IPS DF 19.7 (cell line): ENCODE measurements around the gene C1orf174.
"Not testable (repeated sequence)": the region's sequence is repeated elsewhere in the genome, so short reads cannot be mapped to it uniquely, and the experiment has no call there.

Source experiments
- DNase-seq: peaks from one replicate; pipeline ENCODE4 v3.0.0-alpha.2; 2013; ENCODE audit warnings: low read depth, low spot score

Gene C1orf174

GRCh38 chr1:3925762-3926161 is 25.7 kb upstream of the C1orf174 start:
- no peak for DNase-seq

GRCh38 chr1:3925256-3925655 is 25.2 kb upstream of the C1orf174 start:
- DNase-seq: no peak

- no peak for DNase-seq
Observed at GRCh38 chr1:3924825-3925220, 24.8 kb upstream of the C1orf174 start.

DNA sequence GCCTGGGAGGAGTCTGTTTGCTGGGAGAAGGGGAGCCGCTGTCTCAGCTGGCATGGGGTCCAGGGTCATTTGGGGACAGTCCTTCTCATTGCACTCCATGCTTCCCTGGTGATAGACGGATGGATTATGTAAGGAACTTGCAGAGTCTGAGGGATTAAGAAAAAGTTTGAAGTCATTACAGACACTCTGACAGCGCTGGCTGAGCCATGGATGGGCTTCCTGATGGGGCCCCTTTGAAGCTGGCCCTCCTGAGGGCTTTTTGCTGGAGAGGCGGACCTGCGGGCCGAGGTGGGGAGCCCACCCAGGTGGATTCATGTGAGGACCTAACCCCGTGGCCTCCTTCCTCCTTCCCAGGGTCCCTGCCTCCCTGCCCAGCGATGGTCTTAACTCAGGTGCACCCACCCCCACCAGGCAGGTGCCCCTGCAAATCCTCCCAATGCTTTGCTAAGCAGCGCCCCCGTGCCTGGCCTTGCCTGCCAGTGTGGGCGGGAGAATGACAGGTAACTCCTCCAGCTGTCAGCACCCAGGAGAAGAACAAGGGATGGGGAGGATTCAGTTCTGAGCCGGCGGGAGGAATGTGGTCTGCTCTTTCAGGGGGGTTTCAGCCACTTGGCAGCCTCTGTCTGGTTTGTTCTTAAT is 24.2 kb upstream of the C1orf174 start:
- DNase-seq: no peak

- DNase-seq: no peak
Observed at GRCh38 chr1:3923378-3924185, 23.5 kb upstream of the C1orf174 start.

DNA sequence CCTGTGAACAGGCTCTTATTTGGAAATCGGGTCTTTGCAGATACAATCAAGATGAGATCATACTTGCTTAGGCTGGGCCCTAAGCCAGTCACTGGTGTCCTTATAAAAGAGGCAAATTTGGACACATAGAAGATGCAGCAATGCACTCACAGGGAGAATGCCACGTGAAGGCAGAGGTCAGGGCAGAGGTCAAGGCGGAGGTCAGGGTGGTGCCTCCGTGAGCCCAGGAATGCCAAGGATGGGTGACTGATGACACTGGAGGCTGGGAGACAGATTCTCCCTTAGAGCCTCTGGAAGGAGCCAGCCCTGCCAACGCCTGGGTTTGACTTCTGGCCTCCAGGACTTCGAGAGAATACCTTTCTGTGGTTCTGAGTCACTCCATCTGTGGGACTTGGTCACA is 22.8 kb upstream of the C1orf174 start:
- no peak for DNase-seq

- no peak for DNase-seq
Observed at GRCh38 chr1:3922201-3922725, 22.2 kb upstream of the C1orf174 start.

- no peak for DNase-seq
Observed at GRCh38 chr1:3921765-3922164, 21.7 kb upstream of the C1orf174 start.

DNA sequence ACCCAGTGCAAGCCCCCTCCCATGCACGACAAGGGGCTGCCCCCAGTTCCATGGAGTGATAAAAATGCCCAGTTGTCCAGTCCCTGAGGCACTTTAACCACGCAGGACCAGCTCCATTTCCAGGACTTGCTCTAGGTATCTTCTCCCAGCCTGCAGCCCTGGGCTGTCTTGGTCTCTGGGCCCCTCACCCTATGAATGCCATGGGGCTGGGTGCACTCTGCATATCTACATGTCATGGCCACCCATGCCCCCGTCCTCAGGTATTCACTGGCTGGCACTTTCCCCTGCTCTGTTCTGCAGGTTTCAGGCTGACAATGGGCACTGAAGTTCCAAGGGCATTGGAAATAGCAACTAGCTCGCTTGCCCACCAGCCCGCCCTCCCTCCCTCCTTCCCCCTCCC is 19.6 kb upstream of the C1orf174 start:
- no peak for DNase-seq

DNA sequence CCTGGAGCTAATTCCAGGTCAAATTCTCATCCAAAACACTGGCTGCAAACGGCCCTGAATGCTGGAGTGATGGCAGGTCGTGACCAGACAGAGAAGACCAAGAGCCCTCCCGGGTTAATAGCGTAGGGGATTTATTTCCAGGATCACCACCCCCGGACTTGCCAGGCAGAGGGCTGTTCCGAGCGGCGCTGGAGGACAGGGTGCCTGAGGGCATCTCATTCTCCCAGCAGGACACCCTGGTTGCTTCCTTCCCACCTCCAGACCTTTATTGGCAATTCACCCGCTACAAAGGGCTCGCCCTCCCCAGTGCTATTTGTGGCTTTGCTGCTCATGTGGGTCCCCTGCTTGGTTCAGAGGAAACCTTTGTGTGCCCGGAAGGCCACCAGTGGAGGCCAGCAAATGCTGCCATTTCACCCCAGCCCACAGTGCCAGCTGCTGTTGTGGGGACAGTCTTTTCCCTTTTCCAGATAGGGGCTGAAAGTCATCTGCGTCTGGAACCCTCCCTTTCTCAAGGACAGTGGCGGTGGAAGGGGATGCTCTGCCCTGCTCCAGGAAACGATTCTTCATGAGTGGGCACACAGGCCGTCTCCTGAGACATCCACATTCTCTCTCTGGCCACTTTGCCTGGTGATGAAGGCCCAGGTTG is 19.0 kb upstream of the C1orf174 start:
- no peak for DNase-seq

GRCh38 chr1:3918359-3918758 is 18.3 kb upstream of the C1orf174 start:
- DNase-seq: not testable (repeated sequence)

DNA sequence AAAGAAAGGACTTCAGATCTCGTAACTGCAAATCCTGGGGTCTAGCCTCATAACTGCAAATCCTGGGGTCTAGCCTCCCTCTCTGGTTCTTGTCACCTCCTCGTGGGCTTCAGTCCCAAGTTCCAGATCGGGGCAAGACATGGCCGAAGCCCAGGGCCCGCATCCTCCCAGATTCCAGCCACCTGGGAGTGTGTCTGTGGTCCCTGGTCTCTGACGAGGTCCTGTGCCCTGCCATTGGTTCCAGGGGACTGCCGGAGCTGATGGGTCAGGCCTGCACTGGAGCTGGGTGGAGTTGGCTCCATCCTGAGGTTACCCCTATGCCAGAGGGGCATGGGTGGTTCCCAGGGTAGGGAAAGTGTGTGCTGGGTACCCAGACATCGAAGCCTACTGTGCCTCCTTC is 17.7 kb upstream of the C1orf174 start:
- no peak for DNase-seq

DNA sequence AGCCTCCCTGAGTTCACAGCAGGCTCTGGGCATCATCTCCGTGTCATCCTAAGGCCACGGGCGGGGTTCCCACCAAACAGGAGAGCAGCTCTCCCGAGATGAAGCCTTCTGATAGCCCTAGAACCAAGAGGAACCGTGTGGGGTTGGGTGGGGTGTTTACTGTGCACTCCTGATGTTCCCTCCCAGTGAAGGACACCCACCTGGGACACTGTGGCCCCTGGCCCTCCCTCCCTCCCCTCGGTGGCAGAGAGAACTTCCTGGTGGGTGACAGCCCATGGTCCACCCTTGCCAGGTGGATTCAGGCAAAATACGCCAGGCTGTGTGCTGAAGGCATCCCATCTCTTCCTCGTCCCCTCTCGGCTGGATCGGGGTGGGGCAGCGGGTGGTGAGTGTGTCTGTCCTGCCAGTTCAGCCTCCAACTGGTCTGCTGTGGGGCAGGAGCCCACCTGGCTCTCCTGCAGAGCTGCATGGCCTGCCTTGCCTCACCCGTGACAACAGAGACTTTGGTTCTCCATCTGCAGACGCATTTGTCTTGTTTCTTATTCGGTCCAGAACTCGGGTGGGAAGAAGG is 15.6 kb upstream of the C1orf174 start:
- no peak for DNase-seq

DNA sequence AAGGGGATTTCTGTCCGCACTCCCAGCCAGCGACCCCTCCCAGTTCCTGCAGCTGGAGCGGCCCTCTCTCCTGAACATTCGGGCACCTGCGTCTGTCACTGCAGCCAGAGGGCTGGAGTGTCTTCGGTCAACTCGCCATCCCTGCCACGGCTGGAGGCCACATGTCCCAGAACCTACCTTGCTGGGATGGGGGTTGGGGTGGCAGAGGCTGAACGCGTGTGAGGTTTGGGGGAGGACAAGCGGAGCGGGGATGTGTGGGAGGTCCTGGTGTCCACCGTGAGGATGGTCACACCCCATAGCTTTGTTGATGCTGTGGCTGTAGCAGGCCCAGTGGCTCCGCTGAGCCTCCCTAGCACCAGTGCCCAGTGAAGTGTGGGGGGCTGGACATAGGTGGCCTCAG is 14.8 kb upstream of the C1orf174 start:
- DNase-seq: no peak

- no peak for DNase-seq
Observed at GRCh38 chr1:3914331-3914851, 14.3 kb upstream of the C1orf174 start.

DNA sequence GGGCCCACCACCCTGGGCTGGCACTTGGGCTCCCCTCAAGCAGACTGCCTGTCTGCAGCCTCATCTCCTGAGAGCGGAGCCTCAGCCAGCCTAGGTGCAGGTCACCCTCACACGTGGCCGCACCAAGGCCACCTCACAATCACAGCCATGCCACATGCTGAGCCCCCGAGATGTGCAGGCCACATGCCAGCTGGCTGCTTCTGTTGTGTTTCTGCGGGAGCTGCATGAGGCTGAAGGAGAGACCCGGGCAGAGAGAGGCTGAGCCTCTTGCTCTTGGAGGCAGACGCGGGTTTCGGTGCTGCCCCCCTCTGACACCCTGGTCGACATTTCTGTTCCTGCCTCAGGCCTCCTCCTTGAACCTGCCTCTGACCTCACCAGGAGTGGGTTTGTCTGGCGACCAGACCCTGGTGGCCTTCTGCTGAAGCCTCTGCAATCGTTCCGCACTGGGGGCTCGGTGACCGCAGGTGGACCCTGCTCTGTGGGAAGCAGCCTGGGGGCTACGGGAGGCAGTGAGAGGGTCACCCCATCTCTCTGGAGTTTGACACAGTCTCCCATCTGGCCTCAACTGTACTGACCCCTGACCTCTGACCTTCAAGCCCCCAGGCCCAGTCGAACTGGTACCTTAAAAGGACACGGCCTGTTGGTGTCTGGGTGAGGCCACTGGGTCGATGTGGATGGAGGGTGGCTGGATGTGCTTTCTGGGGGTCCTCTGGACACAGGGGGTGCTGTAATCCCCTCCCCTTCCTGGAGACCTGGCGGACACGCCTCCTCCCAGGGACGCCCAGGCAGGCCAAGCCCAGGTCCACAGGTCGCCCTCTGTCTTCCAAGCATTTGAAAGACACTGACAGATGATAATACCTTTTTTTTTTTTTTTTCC is 13.0 kb upstream of the C1orf174 start:
- no peak for DNase-seq

DNA sequence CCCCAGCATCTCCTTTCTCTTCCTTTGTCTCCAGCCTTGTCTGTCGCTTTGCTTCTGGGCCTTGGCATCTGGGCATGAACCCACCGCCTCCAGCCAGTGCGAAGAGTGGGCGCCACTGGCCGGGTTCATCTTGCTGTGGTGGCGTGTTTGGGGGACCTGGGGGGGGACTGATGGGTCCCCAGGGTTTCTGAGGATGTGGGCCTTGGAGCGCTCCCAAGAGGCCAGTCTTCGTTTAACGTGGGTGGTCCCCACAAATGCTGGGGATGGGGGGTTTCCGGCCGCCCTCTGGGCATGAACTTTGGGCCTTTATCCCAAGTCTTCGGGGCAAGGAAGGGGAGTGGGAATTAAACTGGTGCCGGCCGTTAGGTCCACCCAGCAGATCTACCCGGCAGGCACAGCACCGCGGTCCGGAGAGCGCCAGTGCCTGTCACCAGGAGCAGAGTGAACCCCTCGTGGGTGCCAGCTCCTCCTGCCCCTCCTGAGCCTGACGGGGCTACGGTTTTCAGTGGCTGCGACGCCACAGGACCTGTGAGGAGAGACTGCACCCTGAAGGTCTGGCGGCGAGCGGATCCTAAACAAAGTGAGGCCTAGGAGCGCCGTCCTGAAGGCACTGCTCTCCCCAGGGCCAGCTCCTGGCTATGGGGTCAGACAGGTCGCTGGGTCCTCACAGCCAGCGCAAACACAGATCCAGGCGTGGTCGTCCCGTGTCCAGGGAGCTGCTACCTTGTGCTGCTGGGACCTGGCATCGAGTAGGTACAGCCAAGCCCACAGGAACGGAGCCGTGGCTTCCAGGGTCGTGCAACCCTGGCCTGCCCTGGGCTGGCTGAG is 12.1 kb upstream of the C1orf174 start:
- no peak for DNase-seq

DNA sequence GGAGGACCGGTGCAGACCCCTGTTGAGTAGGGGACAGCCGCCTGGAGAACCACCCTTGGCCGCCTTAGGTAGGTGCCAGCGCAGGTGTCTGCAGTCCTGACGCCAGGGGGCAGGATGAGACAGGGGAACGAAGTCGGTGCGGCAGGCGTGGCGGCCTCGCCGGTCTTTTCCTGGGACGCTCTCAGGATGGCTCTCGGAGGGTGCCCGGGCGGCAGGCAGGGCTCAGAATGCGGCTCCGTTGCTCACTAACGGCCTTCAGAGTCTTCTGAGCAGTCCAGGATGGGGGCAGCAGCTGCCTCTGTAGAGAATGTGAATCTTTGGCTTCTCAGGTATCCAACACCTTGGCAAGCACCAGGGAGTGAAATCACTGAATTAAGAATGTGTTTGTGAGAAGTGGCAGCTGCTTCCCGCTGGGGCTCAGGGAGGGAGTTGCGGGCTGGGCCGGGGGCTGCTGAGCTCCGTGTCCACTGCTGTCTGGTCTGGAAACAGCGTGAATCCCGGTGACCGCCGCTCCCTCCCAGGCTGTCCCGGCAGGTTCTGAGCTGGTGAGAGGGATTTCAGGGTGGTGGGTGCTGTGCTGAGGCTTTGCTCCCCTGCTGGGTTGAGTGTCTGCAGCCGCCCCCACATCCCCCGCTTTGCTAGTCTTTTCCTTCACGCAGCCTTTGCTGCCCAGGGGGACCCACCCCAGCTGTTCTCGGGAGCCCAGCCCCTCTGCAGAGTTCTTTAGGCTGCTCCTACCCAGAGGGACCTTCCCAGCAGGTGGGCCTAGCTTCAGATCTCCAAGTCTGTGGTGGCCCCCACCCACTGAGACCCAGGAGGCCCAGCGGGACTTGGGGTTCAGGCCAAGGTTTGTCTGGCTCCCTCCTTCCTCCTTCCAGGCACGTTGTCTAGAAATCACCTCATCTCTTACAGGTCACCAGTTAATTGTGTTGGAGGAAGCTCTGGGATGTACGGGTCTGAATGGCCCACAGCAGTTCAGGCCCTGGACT is 11.1 kb upstream of the C1orf174 start:
- no peak for DNase-seq
